Activated T-helper 17 cell treated with anti-CD3 and anti-CD28 coated beads, Interleukin-2, amount 50 U/mL, for 72 hours (primary cell): ENCODE results near the gene GSE1. TPM values are rescaled to one million over a fixed set of nuclear protein-coding genes. Genes with fewer than 3 reads are reported as not detected.
A peak's percentile ranks its signal among the peaks of the same experiment; 100 is the strongest.

ENCODE experiments used
- ATAC-seq: fragments of 150-1000 bp; cut with Tn5 transposase; replicated peaks from 2 replicates; pipeline ENCODE4 v1.10.0; 2021; ENCODE audit warnings: mild to moderate bottlenecking, moderate library complexity
- H3K27ac Mint-ChIP-seq: one replicate; pipeline ENCODE4 v1.8.0; 2022; ENCODE audit warnings: mixed read lengths
- H3K27me3 Mint-ChIP-seq: one replicate; pipeline ENCODE4 v1.8.0; 2022; ENCODE audit warnings: mixed read lengths
- H3K36me3 Mint-ChIP-seq: one replicate; pipeline ENCODE4 v1.8.0; 2022; ENCODE audit warnings: low read depth, mild to moderate bottlenecking, mixed read lengths
- H3K4me1 Mint-ChIP-seq: one replicate; pipeline ENCODE4 v1.8.0; 2022; ENCODE audit warnings: mixed read lengths
- H3K4me3 Mint-ChIP-seq: one replicate; pipeline ENCODE4 v1.8.0; 2022; ENCODE audit warnings: mild to moderate bottlenecking, mixed read lengths
- H3K9me3 Mint-ChIP-seq: one replicate; pipeline ENCODE4 v1.8.0; 2022; ENCODE audit warnings: mixed read lengths
- total RNA-seq, 2 donors: library from RNA; stranded (reverse); gene quantifications; one replicate each; pipeline ENCODE4 v1.2.3, GENCODE V29; 2022

The GSE1 gene
- total RNA-seq, 2 donors from 2014 or later = 12.1 to 17.4 TPM

GRCh38 chr16:85612191-85612800 is 826 bp upstream of the GSE1 start:
- no peaks in the 10 kb centered on the region for H3K9me3 Mint-ChIP-seq
- no peak overlapping the region for H3K27ac Mint-ChIP-seq
- H3K4me3 Mint-ChIP-seq = peak overlapping the region; percentile 62
- no peaks in the 10 kb centered on the region for H3K27me3 Mint-ChIP-seq
- H3K36me3 Mint-ChIP-seq = no peaks in the 10 kb centered on the region
- peaks cover 6% of the 10 kb centered on the region for H3K4me1 Mint-ChIP-seq
- ATAC-seq = peak; percentile 10

- Mint-ChIP-seq H3K27ac (no peak overlapping the region), H3K4me1 (peaks cover 6% of the 10 kb centered on the region), H3K9me3 (no peaks in the 10 kb centered on the region), H3K36me3 (no peaks in the 10 kb centered on the region), H3K4me3 (peak overlapping the region; percentile 62), H3K27me3 (no peaks in the 10 kb centered on the region)
- ATAC-seq = no peak
Observed at GRCh38 chr16:85613604-85614337, 649 bp downstream of the GSE1 start.

GRCh38 chr16:85614338-85615013 is 1.4 kb downstream of the GSE1 start:
- no peak for ATAC-seq
- Mint-ChIP-seq H3K4me1 (peaks cover 6% of the 10 kb centered on the region), H3K27me3 (no peaks in the 10 kb centered on the region), H3K27ac (no peak overlapping the region), H3K36me3 (no peaks in the 10 kb centered on the region), H3K4me3 (no peak overlapping the region), H3K9me3 (no peaks in the 10 kb centered on the region)

- H3K4me3 Mint-ChIP-seq = peak overlapping the region; percentile 13
- ATAC-seq = peak; percentile 8
- no peaks in the 10 kb centered on the region for H3K27me3 Mint-ChIP-seq
- no peaks in the 10 kb centered on the region for H3K9me3 Mint-ChIP-seq
- no peaks in the 10 kb centered on the region for H3K36me3 Mint-ChIP-seq
- H3K27ac Mint-ChIP-seq = no peak overlapping the region
- H3K4me1 Mint-ChIP-seq = peaks cover 6% of the 10 kb centered on the region
Observed at GRCh38 chr16:85615014-85615851, 2.1 kb downstream of the GSE1 start.

GRCh38 chr16:85615852-85616606 is 2.9 kb downstream of the GSE1 start:
- ATAC-seq = peak; percentile 23
- peaks cover 6% of the 10 kb centered on the region for H3K4me1 Mint-ChIP-seq
- no peaks in the 10 kb centered on the region for H3K36me3 Mint-ChIP-seq
- H3K27ac Mint-ChIP-seq = no peak overlapping the region
- H3K4me3 Mint-ChIP-seq = peak overlapping the region; percentile 32
- no peaks in the 10 kb centered on the region for H3K9me3 Mint-ChIP-seq
- no peaks in the 10 kb centered on the region for H3K27me3 Mint-ChIP-seq

- H3K9me3 Mint-ChIP-seq = no peaks in the 10 kb centered on the region
- no peaks in the 10 kb centered on the region for H3K27me3 Mint-ChIP-seq
- peaks cover 6% of the 10 kb centered on the region for H3K4me1 Mint-ChIP-seq
- no peak for ATAC-seq
- no peak overlapping the region for H3K27ac Mint-ChIP-seq
- no peaks in the 10 kb centered on the region for H3K36me3 Mint-ChIP-seq
- H3K4me3 Mint-ChIP-seq = peak overlapping the region; percentile 32
Observed at GRCh38 chr16:85616607-85617321, 3.6 kb downstream of the GSE1 start.

GRCh38 chr16:85617948-85618347 is 4.8 kb downstream of the GSE1 start:
- ATAC-seq = no peak
- Mint-ChIP-seq H3K4me3 (no peak overlapping the region), H3K4me1 (peaks cover 6% of the 10 kb centered on the region), H3K9me3 (no peaks in the 10 kb centered on the region), H3K36me3 (no peaks in the 10 kb centered on the region), H3K27ac (no peak overlapping the region), H3K27me3 (no peaks in the 10 kb centered on the region)

GRCh38 chr16:85618521-85618920 is 5.4 kb downstream of the GSE1 start:
- peaks cover 6% of the 10 kb centered on the region for H3K4me1 Mint-ChIP-seq
- H3K9me3 Mint-ChIP-seq = no peaks in the 10 kb centered on the region
- H3K27ac Mint-ChIP-seq = no peak overlapping the region
- H3K36me3 Mint-ChIP-seq = no peaks in the 10 kb centered on the region
- no peak for ATAC-seq
- no peaks in the 10 kb centered on the region for H3K27me3 Mint-ChIP-seq
- no peak overlapping the region for H3K4me3 Mint-ChIP-seq

GRCh38 chr16:85619101-85619891 is 6.2 kb downstream of the GSE1 start:
- Mint-ChIP-seq H3K36me3 (no peaks in the 10 kb centered on the region), H3K4me3 (no peak overlapping the region), H3K9me3 (no peaks in the 10 kb centered on the region), H3K27ac (no peak overlapping the region), H3K4me1 (peaks cover 6% of the 10 kb centered on the region), H3K27me3 (no peaks in the 10 kb centered on the region)
- no peak for ATAC-seq

GRCh38 chr16:85620374-85620773 is 7.3 kb downstream of the GSE1 start:
- Mint-ChIP-seq H3K4me3 (no peak overlapping the region), H3K4me1 (peaks cover 6% of the 10 kb centered on the region), H3K27me3 (no peaks in the 10 kb centered on the region), H3K27ac (no peak overlapping the region), H3K9me3 (no peaks in the 10 kb centered on the region), H3K36me3 (no peaks in the 10 kb centered on the region)
- ATAC-seq = no peak

- Mint-ChIP-seq H3K4me3 (no peak overlapping the region), H3K27ac (peak overlapping the region; percentile 38), H3K27me3 (no peaks in the 10 kb centered on the region), H3K36me3 (no peaks in the 10 kb centered on the region), H3K9me3 (no peaks in the 10 kb centered on the region), H3K4me1 (peaks cover 3% of the 10 kb centered on the region)
- no peak for ATAC-seq
Observed at GRCh38 chr16:85621698-85622428, 8.7 kb downstream of the GSE1 start.

- ATAC-seq = no peak
- Mint-ChIP-seq H3K4me3 (no peak overlapping the region), H3K4me1 (no peaks in the 10 kb centered on the region), H3K36me3 (no peaks in the 10 kb centered on the region), H3K9me3 (no peaks in the 10 kb centered on the region), H3K27ac (no peak overlapping the region), H3K27me3 (no peaks in the 10 kb centered on the region)
Observed at GRCh38 chr16:85622683-85623082, 9.6 kb downstream of the GSE1 start.
